Adrenal gland (tissue), 5 donors: Measurements from ENCODE around the gene TMEM192.

ENCODE experiments used
- POLR2A ChIP-seq, 2 donors: fragments of 450-650 bp; IDR thresholded peaks; one replicate each; pipeline ENCODE4 v1.6.1; 2017; ENCODE audit warnings: antibody characterized with exemption in 2 of 2, mild to moderate bottlenecking in 2 of 2, moderate library complexity in 1 of 2
- TF ChIP-seq, protein P1 (sequence below), 6 experiments: fragments of 450-650 bp in 4 of 6; fragments of 200-600 bp in 2 of 6; sonication (generic) in 1 of 6; IDR thresholded peaks; 1 replicate in 5 of 6; 2 replicates in 1 of 6; pipeline versions ENCODE4 v1.5.1 to v1.8.0; 2016 to 2021; ENCODE audit warnings: antibody characterized with exemption in 6 of 6, mild to moderate bottlenecking in 2 of 6, moderate library complexity in 1 of 6
- donor health status: DM: no; HTN: no; CAD: no.

GRCh38 chr4:165079476-165079875, 33.2 kb downstream of the TMEM192 start:
- TF ChIP-seq, protein P1, sequence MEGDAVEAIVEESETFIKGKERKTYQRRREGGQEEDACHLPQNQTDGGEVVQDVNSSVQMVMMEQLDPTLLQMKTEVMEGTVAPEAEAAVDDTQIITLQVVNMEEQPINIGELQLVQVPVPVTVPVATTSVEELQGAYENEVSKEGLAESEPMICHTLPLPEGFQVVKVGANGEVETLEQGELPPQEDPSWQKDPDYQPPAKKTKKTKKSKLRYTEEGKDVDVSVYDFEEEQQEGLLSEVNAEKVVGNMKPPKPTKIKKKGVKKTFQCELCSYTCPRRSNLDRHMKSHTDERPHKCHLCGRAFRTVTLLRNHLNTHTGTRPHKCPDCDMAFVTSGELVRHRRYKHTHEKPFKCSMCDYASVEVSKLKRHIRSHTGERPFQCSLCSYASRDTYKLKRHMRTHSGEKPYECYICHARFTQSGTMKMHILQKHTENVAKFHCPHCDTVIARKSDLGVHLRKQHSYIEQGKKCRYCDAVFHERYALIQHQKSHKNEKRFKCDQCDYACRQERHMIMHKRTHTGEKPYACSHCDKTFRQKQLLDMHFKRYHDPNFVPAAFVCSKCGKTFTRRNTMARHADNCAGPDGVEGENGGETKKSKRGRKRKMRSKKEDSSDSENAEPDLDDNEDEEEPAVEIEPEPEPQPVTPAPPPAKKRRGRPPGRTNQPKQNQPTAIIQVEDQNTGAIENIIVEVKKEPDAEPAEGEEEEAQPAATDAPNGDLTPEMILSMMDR (IDR thresholded peaks at IDR 0.05), result no peak
- no peak for TF ChIP-seq POLR2A (IDR thresholded peaks at IDR 0.05)
